ENCODE results near the gene KSR2. TPM values are rescaled to one million over a fixed set of nuclear protein-coding genes. Genes with fewer than 3 reads are reported as not detected.

KSR2 gene
- total RNA-seq, 1 experiment from 2014 or later: 1.3 TPM

GRCh38 chr12:117855165-117855564 is 113.6 kb downstream of the KSR2 start:
- no peaks in the 10 kb centered on the region for H3K79me1 ChIP-seq (ENCODE audit: insufficient read depth, low read depth, low read length, poor library complexity, severe bottlenecking)
- H3K27ac ChIP-seq (ENCODE audit: insufficient read length, low read depth, low read length): no peak overlapping the region
- no peak overlapping the region for H3K4me2 ChIP-seq (ENCODE audit: insufficient read depth, insufficient read length, low read length)
- no peak overlapping the region for H2AFZ ChIP-seq (ENCODE audit: low read length)
- no peak overlapping the region for H4K8ac ChIP-seq (replicated peaks; ENCODE audit: insufficient read length, low read depth, low read length)
- H3K4ac ChIP-seq (ENCODE audit: low read depth, low read length): no peak overlapping the region
- no peak overlapping the region for H2BK20ac ChIP-seq (ENCODE audit: low read depth, low read length, poor library complexity, severe bottlenecking)
- H3K23ac ChIP-seq (ENCODE audit: insufficient read length, low read depth, low read length): no peak overlapping the region
- H3K79me2 ChIP-seq (ENCODE audit: insufficient read depth, low read length): no peaks in the 10 kb centered on the region
- no peak overlapping the region for H3K4me3 Mint-ChIP-seq
- H3T11ph ChIP-seq (ENCODE audit: low read length): no peak overlapping the region
- no peak overlapping the region for H2BK12ac ChIP-seq (ENCODE audit: insufficient read length, low read depth, low read length)
- H4K5ac ChIP-seq (ENCODE audit: insufficient read length, low read depth, low read length): no peak overlapping the region
- no peaks in the 10 kb centered on the region for H3K4me1 ChIP-seq (ENCODE audit: insufficient read depth, low read length)
- H3K18ac ChIP-seq (ENCODE audit: insufficient read length, low read depth, low read length): no peak overlapping the region
- no peaks in the 10 kb centered on the region for H4K20me1 ChIP-seq (ENCODE audit: control insufficient read depth, insufficient read depth, insufficient read length)
- H3K4me1 Mint-ChIP-seq: peaks cover 1 to 3% of the 10 kb centered on the region in 2 experiments; a peak in 3 of 4 replicates
- H3K14ac ChIP-seq (ENCODE audit: insufficient read depth, low read length): no peak overlapping the region
- no peak overlapping the region for H2BK5ac ChIP-seq (ENCODE audit: insufficient read length, low read length)
- WGBS (ENCODE audit: extremely low coverage, insufficient read length, low lambda C conversion rate): no CpG with 5 or more reads among the region's 19 CpGs
- no peak overlapping the region for H2AK5ac ChIP-seq (ENCODE audit: insufficient read length, low read length)
- no peak overlapping the region for H3K9ac ChIP-seq (ENCODE audit: extremely low read depth, insufficient read length, low read length)
- no peaks in the 10 kb centered on the region for H3K9me3 Mint-ChIP-seq
- no peak overlapping the region for H3K27ac Mint-ChIP-seq
- H2BK15ac ChIP-seq (ENCODE audit: low read depth, low read length): no peak overlapping the region
- H3K27me3 ChIP-seq (ENCODE audit: insufficient read depth, low read length): no peaks in the 10 kb centered on the region
- no peak overlapping the region for H3K56ac ChIP-seq (ENCODE audit: insufficient read length, low read depth, low read length)
- no peaks in the 10 kb centered on the region for H3K9me3 ChIP-seq (ENCODE audit: control insufficient read depth, low read depth, low read length)
- H3K27me3 Mint-ChIP-seq (ENCODE audit: low read depth): no peaks in the 10 kb centered on the region; the same call in 1 of the 2 replicates
- H3K23me2 ChIP-seq (ENCODE audit: insufficient read length, low read depth, low read length, poor library complexity, severe bottlenecking): no peaks in the 10 kb centered on the region
- no peak overlapping the region for H2BK120ac ChIP-seq (ENCODE audit: low read depth, low read length, poor library complexity, severe bottlenecking)
- DNase-seq: no peak
- H3K36me3 Mint-ChIP-seq (ENCODE audit: insufficient read depth in 1 of 3, low read depth in 3 of 3): no peaks in the 10 kb centered on the region
- TF ChIP-seq CTCF (conservative IDR thresholded peaks at IDR 0.05): no peak
- no peak overlapping the region for H4K91ac ChIP-seq (ENCODE audit: insufficient read length, low read depth, low read length)

Measured in H9 (cell line).